Astrocyte (in vitro differentiated cells and primary cell): ENCODE measurements around the gene C9orf50. TPM values are rescaled to one million over a fixed set of nuclear protein-coding genes. Genes with fewer than 3 reads are reported as not detected.
"Not testable (repeated sequence)": the region's sequence is repeated elsewhere in the genome, so short reads cannot be mapped to it uniquely, and the experiment has no call there.

Experiments used
- DNase-seq: peaks from one replicate; pipeline ENCODE4 v3.0.0-alpha.2; 2010; ENCODE audit warnings: low read depth
- FAIRE-seq: peaks from 2 replicates; lab custom pipeline; 2011; peaks lifted over from hg19 to GRCh38; lab: Jason Lieb, UNC
- H2AFZ ChIP-seq: 2 replicates; pipeline ENCODE4 v1.6.0; 2012; ENCODE audit warnings: low read depth, low read length, inconsistent platforms
- H3K27ac ChIP-seq: 2 replicates; pipeline ENCODE4 v1.5.1; 2011; ENCODE audit warnings: low read depth, low read length, inconsistent platforms
- H3K27me3 ChIP-seq: 2 replicates; pipeline ENCODE4 v1.6.0; 2011; ENCODE audit warnings: low read length, inconsistent platforms; ENCODE audit not compliant: insufficient read depth
- H3K36me3 ChIP-seq: 2 replicates; pipeline ENCODE4 v1.5.1; 2011; ENCODE audit warnings: low read length, inconsistent platforms; ENCODE audit not compliant: insufficient read depth
- H3K4me1 ChIP-seq: 2 replicates; pipeline ENCODE4 v1.5.1; 2011; ENCODE audit warnings: low read length, inconsistent platforms; ENCODE audit not compliant: insufficient read depth
- H3K4me2 ChIP-seq: 2 replicates; pipeline ENCODE4 v1.6.0; 2012; ENCODE audit warnings: low read length, inconsistent platforms
- H3K4me3 ChIP-seq: 2 replicates; pipeline ENCODE4 v1.5.1; 2011; ENCODE audit warnings: low read depth, mild to moderate bottlenecking, low read length, inconsistent platforms; ENCODE audit not compliant: insufficient read depth
- H3K79me2 ChIP-seq: 2 replicates; pipeline ENCODE4 v1.6.0; 2012; ENCODE audit warnings: mild to moderate bottlenecking, low read length, inconsistent platforms; ENCODE audit not compliant: insufficient read depth
- H3K9ac ChIP-seq: 2 replicates; pipeline ENCODE4 v1.6.0; 2012; ENCODE audit warnings: mild to moderate bottlenecking, low read length, inconsistent platforms
- H3K9me3 ChIP-seq: 2 replicates; pipeline ENCODE4 v1.5.1; 2012; ENCODE audit warnings: low read depth, mild to moderate bottlenecking, low read length, inconsistent platforms; ENCODE audit not compliant: insufficient read depth
- H4K20me1 ChIP-seq: 2 replicates; pipeline ENCODE4 v1.6.0; 2012; ENCODE audit warnings: low read length, inconsistent platforms; ENCODE audit not compliant: insufficient read depth
- H3K27ac Mint-ChIP-seq: one replicate; pipeline ENCODE4 v1.8.0; 2021; ENCODE audit warnings: mild to moderate bottlenecking, mixed read lengths; ENCODE audit not compliant: unreplicated experiment
- H3K27me3 Mint-ChIP-seq: one replicate; pipeline ENCODE4 v1.8.0; 2021; ENCODE audit warnings: low read depth, mixed read lengths; ENCODE audit not compliant: unreplicated experiment
- H3K36me3 Mint-ChIP-seq: one replicate; pipeline ENCODE4 v1.8.0; 2021; ENCODE audit warnings: low read depth, mixed read lengths; ENCODE audit not compliant: unreplicated experiment
- H3K4me1 Mint-ChIP-seq: one replicate; pipeline ENCODE4 v1.8.0; 2021; ENCODE audit warnings: low read depth, mixed read lengths; ENCODE audit not compliant: unreplicated experiment
- H3K4me3 Mint-ChIP-seq: one replicate; pipeline ENCODE4 v1.8.0; 2021; ENCODE audit warnings: mild to moderate bottlenecking, moderate library complexity, mixed read lengths; ENCODE audit not compliant: unreplicated experiment
- H3K9me3 Mint-ChIP-seq: one replicate; pipeline ENCODE4 v1.8.0; 2021; ENCODE audit warnings: mild to moderate bottlenecking, mixed read lengths; ENCODE audit not compliant: unreplicated experiment
- EZH2 ChIP-seq: IDR thresholded peaks from 2 replicates; pipeline ENCODE4 v1.6.1; 2012; ENCODE audit warnings: mild to moderate bottlenecking, low read length, inconsistent platforms; ENCODE audit not compliant: insufficient read depth
- total RNA-seq: library from RNA; stranded (reverse); gene quantifications from 2 replicates; pipeline ENCODE4 v1.2.1, GENCODE V29; 2021
- TF ChIP-seq, protein P1 (sequence below): IDR thresholded peaks from 2 replicates; pipeline ENCODE4 v1.5.1; 2011; ENCODE audit warnings: low read depth, mild to moderate bottlenecking, inconsistent platforms, low read length, moderate library complexity; ENCODE audit not compliant: insufficient read depth

C9orf50 gene
- total RNA-seq, 1 donor from 2014 or later, result 0.41 TPM

DNA sequence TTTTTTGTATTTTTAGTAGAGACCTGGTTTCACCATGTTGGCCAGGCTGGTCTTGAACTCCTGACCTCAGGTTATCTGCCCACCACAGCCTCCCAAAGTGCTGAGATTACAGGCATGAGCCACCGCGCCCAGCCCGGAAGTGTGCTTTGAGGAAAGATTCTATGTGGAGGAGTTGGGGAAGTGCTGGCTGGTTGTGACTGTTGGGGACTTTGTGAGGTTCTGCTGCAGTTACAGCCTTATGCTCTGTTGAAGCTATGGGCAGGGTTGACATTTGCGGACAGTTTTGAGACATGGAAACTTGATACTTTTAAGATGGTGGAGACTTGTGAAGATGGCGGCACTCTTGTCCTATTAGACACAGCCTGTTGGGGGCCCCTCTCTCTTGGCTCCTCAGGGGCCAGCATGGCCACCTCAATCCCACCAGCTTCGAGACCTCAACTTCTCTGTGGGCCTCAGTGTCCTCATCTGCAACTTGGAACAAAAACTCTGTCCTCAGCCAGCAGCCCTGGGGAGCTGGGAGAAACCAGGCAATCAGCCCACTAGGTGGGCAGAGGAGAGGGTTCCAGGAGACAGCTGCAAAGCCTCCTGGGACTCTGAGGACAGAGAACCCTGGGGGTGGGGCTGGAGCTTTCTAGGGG is 24.9 kb downstream of the C9orf50 start:
- Mint-ChIP-seq H3K36me3 (no peaks in the 10 kb centered on the region), H3K27ac (peak overlapping the region; percentile 47), H3K9me3 (no peaks in the 10 kb centered on the region), H3K27me3 (peaks cover 10% of the 10 kb centered on the region), H3K4me1 (peaks cover 17% of the 10 kb centered on the region), H3K4me3 (no peak overlapping the region)
- H3K9ac ChIP-seq, result no peak overlapping the region
- no peaks in the 10 kb centered on the region for H3K79me2 ChIP-seq
- no peak overlapping the region for H3K4me3 ChIP-seq
- DNase-seq (no peak), FAIRE-seq (no peak)
- no peaks in the 10 kb centered on the region for H3K36me3 ChIP-seq
- H3K4me1 ChIP-seq, result peaks cover 18% of the 10 kb centered on the region
- no peaks in the 10 kb centered on the region for H4K20me1 ChIP-seq
- no peak overlapping the region for H2AFZ ChIP-seq
- H3K27me3 ChIP-seq, result no peaks in the 10 kb centered on the region
- no peak overlapping the region for H3K27ac ChIP-seq
- H3K4me2 ChIP-seq, result peak overlapping the region; percentile 89
- H3K9me3 ChIP-seq, result no peaks in the 10 kb centered on the region
- TF ChIP-seq EZH2, result no peak
- TF ChIP-seq, protein P1, sequence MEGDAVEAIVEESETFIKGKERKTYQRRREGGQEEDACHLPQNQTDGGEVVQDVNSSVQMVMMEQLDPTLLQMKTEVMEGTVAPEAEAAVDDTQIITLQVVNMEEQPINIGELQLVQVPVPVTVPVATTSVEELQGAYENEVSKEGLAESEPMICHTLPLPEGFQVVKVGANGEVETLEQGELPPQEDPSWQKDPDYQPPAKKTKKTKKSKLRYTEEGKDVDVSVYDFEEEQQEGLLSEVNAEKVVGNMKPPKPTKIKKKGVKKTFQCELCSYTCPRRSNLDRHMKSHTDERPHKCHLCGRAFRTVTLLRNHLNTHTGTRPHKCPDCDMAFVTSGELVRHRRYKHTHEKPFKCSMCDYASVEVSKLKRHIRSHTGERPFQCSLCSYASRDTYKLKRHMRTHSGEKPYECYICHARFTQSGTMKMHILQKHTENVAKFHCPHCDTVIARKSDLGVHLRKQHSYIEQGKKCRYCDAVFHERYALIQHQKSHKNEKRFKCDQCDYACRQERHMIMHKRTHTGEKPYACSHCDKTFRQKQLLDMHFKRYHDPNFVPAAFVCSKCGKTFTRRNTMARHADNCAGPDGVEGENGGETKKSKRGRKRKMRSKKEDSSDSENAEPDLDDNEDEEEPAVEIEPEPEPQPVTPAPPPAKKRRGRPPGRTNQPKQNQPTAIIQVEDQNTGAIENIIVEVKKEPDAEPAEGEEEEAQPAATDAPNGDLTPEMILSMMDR, result no peak

- Histone ChIP-seq H3K27ac (no peak overlapping the region), H3K9me3 (no peaks in the 10 kb centered on the region), H2AFZ (no peak overlapping the region), H3K79me2 (no peaks in the 10 kb centered on the region), H3K4me1 (peaks cover 18% of the 10 kb centered on the region), H4K20me1 (no peaks in the 10 kb centered on the region), H3K4me3 (no peak overlapping the region), H3K36me3 (no peaks in the 10 kb centered on the region), H3K27me3 (no peaks in the 10 kb centered on the region), H3K9ac (no peak overlapping the region), H3K4me2 (no peak overlapping the region)
- Mint-ChIP-seq H3K36me3 (no peaks in the 10 kb centered on the region), H3K4me3 (no peak overlapping the region), H3K9me3 (no peaks in the 10 kb centered on the region), H3K4me1 (peaks cover 17% of the 10 kb centered on the region), H3K27me3 (peaks cover 15% of the 10 kb centered on the region), H3K27ac (no peak overlapping the region)
- TF ChIP-seq, protein P1, result no peak
- TF ChIP-seq EZH2, result no peak
- DNase-seq (peak; percentile 35), FAIRE-seq (no peak)
Measured at GRCh38 chr9:129595311-129595741, 25.6 kb downstream of the C9orf50 start.

GRCh38 chr9:129594632-129595031 is 26.3 kb downstream of the C9orf50 start:
- TF ChIP-seq EZH2, result no peak
- TF ChIP-seq, protein P1, result no peak
- H3K27ac Mint-ChIP-seq, result no peak overlapping the region
- no peaks in the 10 kb centered on the region for H3K9me3 Mint-ChIP-seq

DNA sequence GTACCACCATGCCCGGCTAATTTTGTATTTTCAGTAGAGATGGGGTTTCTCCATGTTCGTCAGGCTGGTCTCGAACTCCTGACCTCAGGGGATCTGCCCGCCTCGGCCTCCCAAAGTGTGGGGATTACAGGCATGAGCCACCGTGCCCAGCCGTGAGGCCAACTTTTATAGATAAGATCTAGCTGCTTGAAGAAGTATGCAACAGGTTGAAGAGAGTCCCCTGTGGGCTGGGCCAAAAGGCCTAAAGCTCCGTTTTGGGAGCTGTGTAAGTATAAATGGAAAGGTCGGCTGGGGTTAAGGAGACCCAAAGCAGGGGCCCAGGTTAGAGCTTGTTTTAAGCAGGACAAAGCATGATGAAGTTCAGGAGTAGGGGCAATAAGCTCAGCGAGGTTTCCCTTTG is 28.1 kb downstream of the C9orf50 start:
- not testable (repeated sequence) for H3K79me2 ChIP-seq, H3K4me3 ChIP-seq, DNase-seq, H3K36me3 ChIP-seq, H3K36me3 Mint-ChIP-seq, H4K20me1 ChIP-seq, H3K4me3 Mint-ChIP-seq, H2AFZ ChIP-seq, H3K4me2 ChIP-seq, H3K4me1 Mint-ChIP-seq, H3K27ac Mint-ChIP-seq, H3K9ac ChIP-seq, H3K9me3 ChIP-seq, H3K9me3 Mint-ChIP-seq, H3K27ac ChIP-seq, H3K27me3 ChIP-seq, FAIRE-seq
- H3K27me3 Mint-ChIP-seq, result peaks cover 27% of the 10 kb centered on the region
- H3K4me1 ChIP-seq, result peaks cover 14% of the 10 kb centered on the region

More at GRCh38 chr9:129594632-129595031, 26.3 kb downstream of the C9orf50 start:
- no peak overlapping the region for H3K9ac ChIP-seq
- no peaks in the 10 kb centered on the region for H3K79me2 ChIP-seq
- H3K4me3 Mint-ChIP-seq, result no peak overlapping the region
- DNase-seq (no peak), FAIRE-seq (no peak)
- H3K27me3 Mint-ChIP-seq, result peaks cover 19% of the 10 kb centered on the region
- H3K36me3 Mint-ChIP-seq, result no peaks in the 10 kb centered on the region
- no peak overlapping the region for H2AFZ ChIP-seq
- peaks cover 17% of the 10 kb centered on the region for H3K4me1 Mint-ChIP-seq
- H3K4me2 ChIP-seq, result no peak overlapping the region
- no peak overlapping the region for H3K27ac ChIP-seq
- no peaks in the 10 kb centered on the region for H3K27me3 ChIP-seq
- H3K36me3 ChIP-seq, result no peaks in the 10 kb centered on the region
- H3K4me1 ChIP-seq, result peaks cover 18% of the 10 kb centered on the region
- no peaks in the 10 kb centered on the region for H3K9me3 ChIP-seq
- H4K20me1 ChIP-seq, result no peaks in the 10 kb centered on the region
- H3K4me3 ChIP-seq, result no peak overlapping the region
